ENCODE measurements around the gene LTBP3.

DNA sequence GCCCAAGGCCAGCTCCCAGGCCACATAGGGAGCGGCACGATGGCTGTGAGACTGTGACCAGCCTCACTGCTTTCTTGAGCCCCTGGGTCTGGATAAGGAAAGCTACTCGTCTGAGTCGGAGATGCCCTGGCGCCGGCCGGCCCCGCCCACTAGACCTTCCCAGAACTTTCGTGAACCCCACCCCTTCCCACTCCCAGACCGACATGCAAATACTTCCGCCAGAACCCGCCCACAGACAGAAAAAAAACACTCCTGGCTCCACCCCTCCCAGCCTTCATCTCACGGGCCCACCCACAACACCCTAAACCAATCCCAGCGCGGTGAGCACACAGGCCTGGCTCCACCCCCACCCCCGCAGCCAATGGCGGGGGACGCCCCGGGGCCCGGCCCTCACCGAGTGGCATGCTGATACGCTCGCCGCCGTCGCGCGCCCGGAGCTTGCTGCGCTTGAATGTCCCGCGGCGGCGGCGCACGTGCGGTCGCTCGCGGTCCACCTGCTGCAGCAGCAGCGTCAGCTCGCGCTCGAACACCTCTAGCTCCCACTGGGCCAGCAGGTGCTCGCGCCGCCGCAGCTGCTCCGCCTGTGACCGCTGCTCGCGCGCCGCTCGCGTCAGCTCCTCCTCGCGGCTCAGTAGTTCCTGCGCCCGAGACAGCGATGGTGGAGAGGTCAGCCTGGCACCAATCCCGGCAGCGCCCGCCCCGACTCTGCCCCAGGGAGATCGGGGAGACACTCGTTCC lies 48.9 kb upstream of the LTBP3 start:
- TF ChIP-seq POLR2AphosphoS5 (IDR thresholded peaks at IDR 0.05; ENCODE audit: low read depth, low read length) (no peak), POLR2A (IDR thresholded peaks at IDR 0.05; ENCODE audit: low read depth, low read length) (no peak), TAF1 (IDR thresholded peaks at IDR 0.05; ENCODE audit: borderline replicate concordance, low read depth, low read length) (no peak)

Data from GM12892 (cell line).